Measurements from ENCODE around the gene CDYL2. TPM values are rescaled to one million over a fixed set of nuclear protein-coding genes. Genes with fewer than 3 reads are reported as not detected.

The CDYL2 gene
- total RNA-seq, 4 donors from 2014 or later: 5.9 to 13.5 (median 9.2) TPM

DNA sequence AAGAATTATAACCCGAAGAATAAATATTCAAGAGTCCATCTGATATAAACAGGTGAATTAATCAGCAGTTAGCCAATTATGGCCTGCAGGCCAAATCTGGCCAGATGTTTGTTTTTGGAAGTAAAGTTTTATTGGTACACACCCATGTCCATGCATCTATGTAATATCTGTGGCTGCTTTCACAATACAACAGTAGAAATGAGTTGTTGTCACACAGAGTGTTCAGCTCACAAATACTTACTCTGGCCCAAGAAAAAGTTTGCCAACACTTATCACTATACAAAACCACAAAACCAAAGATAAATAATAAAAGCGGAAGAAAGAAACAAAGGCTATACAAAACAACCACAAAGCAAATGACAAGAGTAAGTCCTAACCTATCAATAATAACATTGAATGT lies 109.4 kb downstream of the CDYL2 start:
- TF ChIP-seq, protein P1, sequence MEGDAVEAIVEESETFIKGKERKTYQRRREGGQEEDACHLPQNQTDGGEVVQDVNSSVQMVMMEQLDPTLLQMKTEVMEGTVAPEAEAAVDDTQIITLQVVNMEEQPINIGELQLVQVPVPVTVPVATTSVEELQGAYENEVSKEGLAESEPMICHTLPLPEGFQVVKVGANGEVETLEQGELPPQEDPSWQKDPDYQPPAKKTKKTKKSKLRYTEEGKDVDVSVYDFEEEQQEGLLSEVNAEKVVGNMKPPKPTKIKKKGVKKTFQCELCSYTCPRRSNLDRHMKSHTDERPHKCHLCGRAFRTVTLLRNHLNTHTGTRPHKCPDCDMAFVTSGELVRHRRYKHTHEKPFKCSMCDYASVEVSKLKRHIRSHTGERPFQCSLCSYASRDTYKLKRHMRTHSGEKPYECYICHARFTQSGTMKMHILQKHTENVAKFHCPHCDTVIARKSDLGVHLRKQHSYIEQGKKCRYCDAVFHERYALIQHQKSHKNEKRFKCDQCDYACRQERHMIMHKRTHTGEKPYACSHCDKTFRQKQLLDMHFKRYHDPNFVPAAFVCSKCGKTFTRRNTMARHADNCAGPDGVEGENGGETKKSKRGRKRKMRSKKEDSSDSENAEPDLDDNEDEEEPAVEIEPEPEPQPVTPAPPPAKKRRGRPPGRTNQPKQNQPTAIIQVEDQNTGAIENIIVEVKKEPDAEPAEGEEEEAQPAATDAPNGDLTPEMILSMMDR (IDR thresholded peaks at IDR 0.05; ENCODE audit: low read depth): no peak

DNA sequence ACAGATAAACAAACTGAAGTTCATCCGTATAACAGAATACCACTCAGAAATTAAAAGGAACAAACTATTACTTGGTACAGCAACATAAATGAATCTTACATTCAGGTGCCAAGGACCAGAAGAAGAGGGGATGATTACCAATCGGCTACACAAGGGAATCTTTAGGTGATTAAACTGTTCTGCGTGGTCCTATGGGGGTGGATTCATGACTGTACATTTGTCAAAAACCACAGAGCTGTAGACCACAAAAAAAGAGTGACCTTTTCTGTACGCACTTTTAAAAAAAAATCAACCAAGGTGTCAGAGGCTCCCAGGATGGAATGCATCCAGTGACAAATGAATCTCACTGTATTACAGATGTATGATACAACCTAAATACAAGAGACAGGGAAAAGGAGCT lies 110.8 kb downstream of the CDYL2 start:
- TF ChIP-seq, protein P1 (IDR thresholded peaks at IDR 0.05; ENCODE audit: low read depth): no peak

DNA sequence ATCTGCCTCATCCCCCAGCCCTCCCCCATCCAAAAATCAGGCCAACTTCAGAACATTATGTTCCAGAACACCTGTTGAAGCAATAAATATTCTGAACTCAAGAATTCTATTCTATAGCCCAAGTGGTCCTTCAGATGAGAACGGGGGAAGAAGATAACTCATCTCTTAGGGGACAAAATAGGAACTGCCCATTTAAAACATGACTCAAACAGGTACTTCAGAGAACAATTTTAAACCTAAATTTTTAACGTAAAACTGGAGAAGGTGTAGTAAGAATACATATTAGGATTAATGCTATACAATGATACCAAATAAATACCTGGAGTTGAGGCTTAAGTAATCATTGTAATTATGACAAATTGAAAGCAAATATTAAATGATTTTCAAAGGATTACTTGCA lies 112.1 kb downstream of the CDYL2 start:
- TF ChIP-seq, protein P1 (IDR thresholded peaks at IDR 0.05; ENCODE audit: low read depth): no peak

DNA sequence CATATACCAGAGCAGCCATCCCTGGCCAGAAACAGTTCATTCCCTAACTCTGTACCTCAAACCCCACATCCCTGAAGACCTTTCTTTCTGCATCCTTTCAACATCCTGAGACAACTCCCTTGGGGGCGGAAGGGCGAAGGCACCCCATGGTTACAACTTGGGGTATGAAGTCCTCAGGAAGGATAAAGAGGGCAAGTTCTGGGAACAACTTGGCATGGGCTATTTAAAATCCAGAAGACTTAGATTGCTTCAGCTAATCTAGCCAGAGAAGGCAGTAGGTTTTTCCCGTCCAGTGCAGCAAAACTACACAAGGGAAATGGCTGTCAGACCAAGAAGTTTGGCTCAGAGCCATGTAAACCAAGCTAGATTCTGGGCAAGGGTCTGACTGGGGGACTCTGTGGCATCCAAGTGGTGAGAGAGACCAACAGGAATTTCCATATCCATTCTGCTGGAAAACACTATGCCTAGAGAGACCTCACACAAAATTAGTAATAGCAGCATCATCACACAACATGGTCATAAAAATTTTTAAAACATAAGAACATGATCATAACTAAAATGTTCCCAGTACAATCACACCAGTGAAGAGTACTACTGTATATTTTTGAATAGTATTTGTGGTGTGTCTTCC lies 113.2 kb downstream of the CDYL2 start:
- TF ChIP-seq, protein P1 (IDR thresholded peaks at IDR 0.05; ENCODE audit: low read depth): no peak

DNA sequence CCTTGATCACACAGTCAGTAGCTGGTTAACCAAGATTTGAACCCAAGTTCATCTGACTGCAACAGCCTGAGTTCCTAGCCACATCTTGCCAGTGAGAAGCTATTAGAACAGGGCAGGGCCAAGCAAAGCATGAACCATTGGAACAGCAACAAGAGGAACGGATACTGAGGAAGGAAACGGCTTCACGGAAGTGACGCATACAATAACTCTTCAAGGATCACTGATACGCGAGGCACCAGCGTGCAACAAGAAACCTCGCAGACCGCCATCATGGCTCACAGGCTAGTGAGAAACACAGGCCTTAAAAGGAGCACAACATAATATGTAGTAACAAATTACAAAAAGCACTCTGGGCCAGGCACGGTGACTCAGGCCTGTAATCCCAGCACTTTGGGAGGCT lies 114.9 kb downstream of the CDYL2 start:
- TF ChIP-seq, protein P1 (IDR thresholded peaks at IDR 0.05; ENCODE audit: low read depth): no peak

DNA sequence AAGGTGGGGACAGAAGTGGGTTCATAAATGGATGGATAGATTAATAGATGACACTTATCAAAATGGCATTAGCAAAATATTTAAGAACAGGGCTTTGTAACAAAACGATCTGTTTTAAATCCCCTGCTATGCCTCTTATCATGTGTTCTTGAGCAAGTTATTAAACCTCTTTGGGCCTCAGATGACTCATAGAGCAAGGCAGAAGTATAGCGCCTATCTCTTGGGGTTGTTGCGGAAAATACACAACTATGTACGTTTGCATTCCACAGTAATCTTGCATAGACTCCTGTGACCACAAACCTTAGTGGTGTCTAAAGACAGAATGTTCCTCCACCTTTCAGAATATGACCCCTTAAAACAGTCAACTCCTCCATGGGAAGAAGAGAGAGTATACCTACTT lies 116.8 kb downstream of the CDYL2 start:
- TF ChIP-seq, protein P1 (IDR thresholded peaks at IDR 0.05; ENCODE audit: low read depth): no peak

DNA sequence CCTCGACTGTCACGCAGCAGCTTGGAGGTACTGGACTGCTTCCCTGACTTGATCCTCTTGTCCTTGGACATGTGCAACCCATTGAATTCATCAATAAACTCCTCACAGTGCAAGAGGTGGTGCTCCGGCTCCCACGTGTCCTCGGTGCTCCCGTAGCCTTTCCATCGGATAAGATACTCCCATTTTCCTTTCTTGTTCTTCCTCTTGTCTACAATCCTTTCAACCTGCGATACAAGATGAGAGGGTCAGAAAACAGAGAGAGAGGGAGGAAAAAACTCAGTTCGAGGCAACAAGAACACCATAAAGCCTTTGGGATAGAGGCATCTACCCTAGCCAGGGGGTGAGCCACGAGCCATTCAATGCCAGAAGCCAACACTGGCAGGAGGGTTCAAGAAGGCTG lies 119.5 kb downstream of the CDYL2 start:
- TF ChIP-seq, protein P1 (IDR thresholded peaks at IDR 0.05; ENCODE audit: low read depth): no peak
